OCI-LY3 (cell line): ENCODE measurements around the gene CELF5.

Source experiments
- H2AFZ ChIP-seq: fragments of 200-600, 300-600 bp; shearing (Covaris generic); 2 replicates; pipeline ENCODE4 v1.6.0; 2014; ENCODE audit warnings: antibody characterized with exemption, low read depth, low read length
- H3K27ac ChIP-seq: fragments of 200-600, 300-600 bp; sonication (generic); 2 replicates; pipeline ENCODE4 v1.5.1; 2014; ENCODE audit warnings: mild to moderate bottlenecking, low read length, moderate library complexity, mixed read lengths
- H3K27me3 ChIP-seq: fragments of 200-600, 300-600 bp; sonication (generic); 2 replicates; pipeline ENCODE4 v1.6.1; 2014; ENCODE audit warnings: low read depth, low read length, mixed read lengths
- H3K36me3 ChIP-seq: fragments of 200-600, 300-600 bp; sonication (generic); replicated peaks from 2 replicates; pipeline ENCODE3; 2014; ENCODE audit warnings: low read depth, low read length, mixed read lengths
- H3K4me1 ChIP-seq: fragments of 300-600, 200-600 bp; sonication (generic); 2 replicates; pipeline ENCODE4 v1.6.1; 2014; ENCODE audit warnings: low read length, mixed read lengths
- H3K4me2 ChIP-seq: fragments of 200-600, 300-600 bp; sonication (generic); 2 replicates; pipeline ENCODE4 v1.6.1; 2014; ENCODE audit warnings: low read length, mixed read lengths
- H3K4me3 ChIP-seq: fragments of 300-600, 200-600 bp; sonication (generic); 2 replicates; pipeline ENCODE4 v1.5.1; 2014; ENCODE audit warnings: antibody characterized with exemption, mild to moderate bottlenecking, low read length, moderate library complexity
- H3K79me2 ChIP-seq: fragments of 300-600, 200-600 bp; shearing (Covaris generic); 2 replicates; pipeline ENCODE4 v1.6.1; 2014; ENCODE audit warnings: mild to moderate bottlenecking, low read length, mixed read lengths
- H3K9ac ChIP-seq: fragments of 300-600, 200-600 bp; shearing (Covaris generic); 2 replicates; pipeline ENCODE4 v1.6.0; 2014; ENCODE audit warnings: mild to moderate bottlenecking, low read length, moderate library complexity
- H3K9me3 ChIP-seq: fragments of 200-600, 300-600 bp; shearing (Covaris generic); 2 replicates; pipeline ENCODE4 v1.6.1; 2014; ENCODE audit warnings: low read length, mixed read lengths; ENCODE audit not compliant: insufficient read depth
- H4K20me1 ChIP-seq: fragments of 200-600, 300-600 bp; sonication (generic); 2 replicates; pipeline ENCODE4 v1.6.1; 2016; ENCODE audit warnings: low read length, mixed read lengths; ENCODE audit not compliant: insufficient read depth
- CTCF ChIP-seq: fragments of 200-600, 300-600 bp; sonication (generic); IDR thresholded peaks from 2 replicates; pipeline ENCODE4 v1.5.1; 2014; ENCODE audit warnings: antibody characterized with exemption, low read length, low read depth
- EZH2phosphoT487 ChIP-seq: fragments of 200-600 bp; shearing (Covaris generic); IDR thresholded peaks from 2 replicates; pipeline ENCODE4 v1.6.1; 2018; ENCODE audit warnings: antibody characterized with exemption, mixed run types, low read depth

The CELF5 gene

GRCh38 chr19:3262362-3262761 is 37.9 kb downstream of the CELF5 start:
- TF ChIP-seq EZH2phosphoT487 (no peak), CTCF (no peak)
- Histone ChIP-seq H3K79me2 (no peaks in the 10 kb centered on the region), H3K9me3 (no peaks in the 10 kb centered on the region)

GRCh38 chr19:3263866-3264265 is 39.4 kb downstream of the CELF5 start:
- Histone ChIP-seq H3K4me3 (no peak overlapping the region), H3K36me3 (no peaks in the 10 kb centered on the region), H3K27ac (no peak overlapping the region), H3K27me3 (no peaks in the 10 kb centered on the region), H3K4me2 (no peak overlapping the region), H2AFZ (no peak overlapping the region), H3K4me1 (no peaks in the 10 kb centered on the region), H3K79me2 (no peaks in the 10 kb centered on the region), H3K9ac (no peak overlapping the region), H4K20me1 (no peaks in the 10 kb centered on the region), H3K9me3 (no peaks in the 10 kb centered on the region)
- TF ChIP-seq CTCF, result no peak
- no peak for TF ChIP-seq EZH2phosphoT487

More at GRCh38 chr19:3262362-3262761, 37.9 kb downstream of the CELF5 start:
- Histone ChIP-seq H3K4me1 (no peaks in the 10 kb centered on the region), H3K27ac (no peak overlapping the region), H3K4me3 (no peak overlapping the region), H4K20me1 (no peaks in the 10 kb centered on the region), H3K27me3 (no peaks in the 10 kb centered on the region), H3K4me2 (no peak overlapping the region), H2AFZ (no peak overlapping the region), H3K36me3 (no peaks in the 10 kb centered on the region), H3K9ac (no peak overlapping the region)

GRCh38 chr19:3265432-3265831 is 41.0 kb downstream of the CELF5 start:
- no peaks in the 10 kb centered on the region for H3K9me3 ChIP-seq
- H3K36me3 ChIP-seq, result no peaks in the 10 kb centered on the region
- TF ChIP-seq EZH2phosphoT487, result no peak
- no peak for TF ChIP-seq CTCF
- no peaks in the 10 kb centered on the region for H3K79me2 ChIP-seq
- H3K27me3 ChIP-seq, result no peaks in the 10 kb centered on the region
- no peak overlapping the region for H3K9ac ChIP-seq
- H3K4me2 ChIP-seq, result no peak overlapping the region
- H3K4me1 ChIP-seq, result no peaks in the 10 kb centered on the region
- no peak overlapping the region for H3K4me3 ChIP-seq
- no peaks in the 10 kb centered on the region for H4K20me1 ChIP-seq
- no peak overlapping the region for H2AFZ ChIP-seq
- no peak overlapping the region for H3K27ac ChIP-seq

GRCh38 chr19:3266092-3266693 is 41.7 kb downstream of the CELF5 start:
- no peak overlapping the region for H3K4me3 ChIP-seq
- H3K9me3 ChIP-seq, result no peaks in the 10 kb centered on the region
- H3K27ac ChIP-seq, result no peak overlapping the region
- no peaks in the 10 kb centered on the region for H4K20me1 ChIP-seq
- H3K9ac ChIP-seq, result no peak overlapping the region
- H3K4me2 ChIP-seq, result no peak overlapping the region
- no peaks in the 10 kb centered on the region for H3K27me3 ChIP-seq
- no peaks in the 10 kb centered on the region for H3K79me2 ChIP-seq
- H3K4me1 ChIP-seq, result no peaks in the 10 kb centered on the region
- H2AFZ ChIP-seq, result no peak overlapping the region
- TF ChIP-seq CTCF, result no peak
- TF ChIP-seq EZH2phosphoT487, result no peak
- H3K36me3 ChIP-seq, result no peaks in the 10 kb centered on the region
